Body of pancreas (tissue), 4 donors: ENCODE results near the gene ATXN7L1.

ENCODE experiments used
- POLR2A ChIP-seq, 3 donors: fragments of 450-650 bp; IDR thresholded peaks; one replicate each; pipeline ENCODE4 v1.6.1; 2016; ENCODE audit warnings: antibody characterized with exemption in 3 of 3, mild to moderate bottlenecking in 2 of 3
- TF ChIP-seq, protein P1 (sequence below), 7 experiments: fragments of 450-650 bp in 4 of 7; fragments of 200-600 bp in 3 of 7; sonication (generic) in 3 of 7; IDR thresholded peaks; one replicate each; pipeline ENCODE4 v1.5.1; 2016 to 2019; ENCODE audit warnings: antibody characterized with exemption in 7 of 7

DNA sequence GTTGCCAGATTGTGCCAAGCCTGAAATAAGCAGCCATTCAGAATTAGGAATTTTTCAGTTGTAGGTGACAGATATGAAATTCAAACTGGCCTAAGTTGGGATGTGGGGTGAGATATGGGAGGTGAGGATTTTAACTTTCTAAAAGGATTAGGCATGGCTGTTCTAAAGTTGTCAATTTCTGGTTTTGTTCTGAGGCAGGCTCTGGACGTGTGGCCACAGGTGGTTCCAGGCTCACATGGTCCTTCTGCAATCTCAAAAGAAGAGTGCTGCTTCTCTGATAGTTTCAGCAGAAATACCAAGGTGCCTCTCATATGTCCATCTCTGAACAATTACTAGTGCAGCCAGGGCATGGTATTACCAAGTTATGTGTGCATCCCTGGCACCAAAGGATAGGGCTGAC is 316.5 kb downstream of the ATXN7L1 start:
- TF ChIP-seq POLR2A (IDR thresholded peaks at IDR 0.05), result no peak
- TF ChIP-seq, protein P1, sequence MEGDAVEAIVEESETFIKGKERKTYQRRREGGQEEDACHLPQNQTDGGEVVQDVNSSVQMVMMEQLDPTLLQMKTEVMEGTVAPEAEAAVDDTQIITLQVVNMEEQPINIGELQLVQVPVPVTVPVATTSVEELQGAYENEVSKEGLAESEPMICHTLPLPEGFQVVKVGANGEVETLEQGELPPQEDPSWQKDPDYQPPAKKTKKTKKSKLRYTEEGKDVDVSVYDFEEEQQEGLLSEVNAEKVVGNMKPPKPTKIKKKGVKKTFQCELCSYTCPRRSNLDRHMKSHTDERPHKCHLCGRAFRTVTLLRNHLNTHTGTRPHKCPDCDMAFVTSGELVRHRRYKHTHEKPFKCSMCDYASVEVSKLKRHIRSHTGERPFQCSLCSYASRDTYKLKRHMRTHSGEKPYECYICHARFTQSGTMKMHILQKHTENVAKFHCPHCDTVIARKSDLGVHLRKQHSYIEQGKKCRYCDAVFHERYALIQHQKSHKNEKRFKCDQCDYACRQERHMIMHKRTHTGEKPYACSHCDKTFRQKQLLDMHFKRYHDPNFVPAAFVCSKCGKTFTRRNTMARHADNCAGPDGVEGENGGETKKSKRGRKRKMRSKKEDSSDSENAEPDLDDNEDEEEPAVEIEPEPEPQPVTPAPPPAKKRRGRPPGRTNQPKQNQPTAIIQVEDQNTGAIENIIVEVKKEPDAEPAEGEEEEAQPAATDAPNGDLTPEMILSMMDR (IDR thresholded peaks at IDR 0.05), result no peak
